ENCODE data around the gene CCDC185. TPM values are rescaled to one million over a fixed set of nuclear protein-coding genes. Genes with fewer than 3 reads are reported as not detected.
A peak's percentile ranks its signal among the peaks of the same experiment; 100 is the strongest.

The CCDC185 gene
- total and polyA plus RNA-seq, 9 donors = 0.30 TPM; not detected in 8

- Histone ChIP-seq H3K27ac (ENCODE audit: low read length) (no peak overlapping the region), H3K9me3 (replicated peaks; ENCODE audit: control insufficient read depth, low read depth, low read length) (no peaks in the 10 kb centered on the region), H3K36me3 (ENCODE audit: control insufficient read depth, insufficient read depth, low read length) (no peaks in the 10 kb centered on the region), H3K27me3 (ENCODE audit: control insufficient read depth, insufficient read depth, low read length) (peaks cover under 1% of the 10 kb centered on the region), H3K4me3 (ENCODE audit: low read length) (no peak overlapping the region), H3K4me1 (ENCODE audit: control insufficient read depth, insufficient read depth, low read length) (no peaks in the 10 kb centered on the region)
- DNase-seq = no peak
Measured at GRCh38 chr1:223411710-223412109, 18.5 kb downstream of the CCDC185 start.

GRCh38 chr1:223413216-223413615 lies 20.0 kb downstream of the CCDC185 start:
- DNase-seq = no peak
- Histone ChIP-seq H3K27ac (ENCODE audit: low read length) (no peak overlapping the region), H3K9me3 (replicated peaks; ENCODE audit: control insufficient read depth, low read depth, low read length) (no peaks in the 10 kb centered on the region), H3K36me3 (ENCODE audit: control insufficient read depth, insufficient read depth, low read length) (no peaks in the 10 kb centered on the region), H3K4me1 (ENCODE audit: control insufficient read depth, insufficient read depth, low read length) (no peaks in the 10 kb centered on the region), H3K27me3 (ENCODE audit: control insufficient read depth, insufficient read depth, low read length) (peaks cover 2% of the 10 kb centered on the region), H3K4me3 (ENCODE audit: low read length) (no peak overlapping the region)
- no CpG with 5 or more reads among the region's 2 CpGs for WGBS (ENCODE audit: insufficient coverage)

- Histone ChIP-seq H3K9me3 (replicated peaks; ENCODE audit: control insufficient read depth, low read depth, low read length) (no peaks in the 10 kb centered on the region), H3K36me3 (ENCODE audit: control insufficient read depth, insufficient read depth, low read length) (no peaks in the 10 kb centered on the region), H3K27ac (ENCODE audit: low read length) (no peak overlapping the region), H3K27me3 (ENCODE audit: control insufficient read depth, insufficient read depth, low read length) (peaks cover 2% of the 10 kb centered on the region), H3K4me3 (ENCODE audit: low read length) (no peak overlapping the region), H3K4me1 (ENCODE audit: control insufficient read depth, insufficient read depth, low read length) (no peaks in the 10 kb centered on the region)
- no CpG with 5 or more reads among the region's 2 CpGs for WGBS (ENCODE audit: insufficient coverage)
- no peak for DNase-seq
Measured at GRCh38 chr1:223417444-223417843, 24.2 kb downstream of the CCDC185 start.

GRCh38 chr1:223417903-223418663 lies 24.9 kb downstream of the CCDC185 start:
- Histone ChIP-seq H3K27me3 (ENCODE audit: control insufficient read depth, insufficient read depth, low read length) (peaks cover 2% of the 10 kb centered on the region), H3K4me1 (ENCODE audit: control insufficient read depth, insufficient read depth, low read length) (no peaks in the 10 kb centered on the region), H3K9me3 (replicated peaks; ENCODE audit: control insufficient read depth, low read depth, low read length) (no peaks in the 10 kb centered on the region), H3K4me3 (ENCODE audit: low read length) (no peak overlapping the region), H3K27ac (ENCODE audit: low read length) (no peak overlapping the region), H3K36me3 (ENCODE audit: control insufficient read depth, insufficient read depth, low read length) (no peaks in the 10 kb centered on the region)
- no CpG with 5 or more reads among the region's 7 CpGs for WGBS (ENCODE audit: insufficient coverage)
- no peak for DNase-seq

- no peaks in the 10 kb centered on the region for H3K4me1 ChIP-seq (ENCODE audit: control insufficient read depth, insufficient read depth, low read length)
- WGBS (ENCODE audit: insufficient coverage) = 90% methylated on average over 5 of the region's 8 CpGs
- DNase-seq = no peak
- no peaks in the 10 kb centered on the region for H3K36me3 ChIP-seq (ENCODE audit: control insufficient read depth, insufficient read depth, low read length)
- no peaks in the 10 kb centered on the region for H3K9me3 ChIP-seq (replicated peaks; ENCODE audit: control insufficient read depth, low read depth, low read length)
- no peak overlapping the region for H3K4me3 ChIP-seq (ENCODE audit: low read length)
- no peak overlapping the region for H3K27ac ChIP-seq (ENCODE audit: low read length)
- H3K27me3 ChIP-seq (ENCODE audit: control insufficient read depth, insufficient read depth, low read length) = peaks cover 2% of the 10 kb centered on the region
Measured at GRCh38 chr1:223419115-223419514, 25.9 kb downstream of the CCDC185 start.

GRCh38 chr1:223419561-223419960 lies 26.3 kb downstream of the CCDC185 start:
- H3K36me3 ChIP-seq (ENCODE audit: control insufficient read depth, insufficient read depth, low read length) = no peaks in the 10 kb centered on the region
- H3K27ac ChIP-seq (ENCODE audit: low read length) = no peak overlapping the region
- no peak overlapping the region for H3K4me3 ChIP-seq (ENCODE audit: low read length)
- H3K27me3 ChIP-seq (ENCODE audit: control insufficient read depth, insufficient read depth, low read length) = peaks cover 2% of the 10 kb centered on the region
- H3K4me1 ChIP-seq (ENCODE audit: control insufficient read depth, insufficient read depth, low read length) = no peaks in the 10 kb centered on the region
- DNase-seq = no peak
- H3K9me3 ChIP-seq (replicated peaks; ENCODE audit: control insufficient read depth, low read depth, low read length) = no peaks in the 10 kb centered on the region
- WGBS (ENCODE audit: insufficient coverage) = 38% methylated on average over 6 of the region's 10 CpGs

- H3K27ac ChIP-seq (ENCODE audit: low read length) = no peak overlapping the region
- no CpG with 5 or more reads among the region's 1 CpG for WGBS (ENCODE audit: insufficient coverage)
- peaks cover 2% of the 10 kb centered on the region for H3K27me3 ChIP-seq (ENCODE audit: control insufficient read depth, insufficient read depth, low read length)
- H3K4me1 ChIP-seq (ENCODE audit: control insufficient read depth, insufficient read depth, low read length) = no peaks in the 10 kb centered on the region
- no peak for DNase-seq
- no peak overlapping the region for H3K4me3 ChIP-seq (ENCODE audit: low read length)
- no peaks in the 10 kb centered on the region for H3K9me3 ChIP-seq (replicated peaks; ENCODE audit: control insufficient read depth, low read depth, low read length)
- no peaks in the 10 kb centered on the region for H3K36me3 ChIP-seq (ENCODE audit: control insufficient read depth, insufficient read depth, low read length)
Measured at GRCh38 chr1:223421025-223421424, 27.8 kb downstream of the CCDC185 start.

GRCh38 chr1:223421676-223422075 lies 28.5 kb downstream of the CCDC185 start:
- no peaks in the 10 kb centered on the region for H3K9me3 ChIP-seq (replicated peaks; ENCODE audit: control insufficient read depth, low read depth, low read length)
- no peak for DNase-seq
- H3K27me3 ChIP-seq (ENCODE audit: control insufficient read depth, insufficient read depth, low read length) = peaks cover 2% of the 10 kb centered on the region
- H3K4me3 ChIP-seq (ENCODE audit: low read length) = no peak overlapping the region
- no peaks in the 10 kb centered on the region for H3K4me1 ChIP-seq (ENCODE audit: control insufficient read depth, insufficient read depth, low read length)
- no CpG with 5 or more reads among the region's 2 CpGs for WGBS (ENCODE audit: insufficient coverage)
- no peaks in the 10 kb centered on the region for H3K36me3 ChIP-seq (ENCODE audit: control insufficient read depth, insufficient read depth, low read length)
- no peak overlapping the region for H3K27ac ChIP-seq (ENCODE audit: low read length)

GRCh38 chr1:223422911-223423310 lies 29.7 kb downstream of the CCDC185 start:
- H3K4me3 ChIP-seq (ENCODE audit: low read length) = no peak overlapping the region
- no CpG with 5 or more reads among the region's 1 CpG for WGBS (ENCODE audit: insufficient coverage)
- H3K9me3 ChIP-seq (replicated peaks; ENCODE audit: control insufficient read depth, low read depth, low read length) = no peaks in the 10 kb centered on the region
- no peak for DNase-seq
- H3K27me3 ChIP-seq (ENCODE audit: control insufficient read depth, insufficient read depth, low read length) = no peaks in the 10 kb centered on the region
- no peak overlapping the region for H3K27ac ChIP-seq (ENCODE audit: low read length)
- no peaks in the 10 kb centered on the region for H3K4me1 ChIP-seq (ENCODE audit: control insufficient read depth, insufficient read depth, low read length)
- H3K36me3 ChIP-seq (ENCODE audit: control insufficient read depth, insufficient read depth, low read length) = no peaks in the 10 kb centered on the region

- Histone ChIP-seq H3K4me3 (ENCODE audit: low read length) (no peak overlapping the region), H3K27me3 (ENCODE audit: control insufficient read depth, insufficient read depth, low read length) (no peaks in the 10 kb centered on the region), H3K9me3 (replicated peaks; ENCODE audit: control insufficient read depth, low read depth, low read length) (no peaks in the 10 kb centered on the region), H3K27ac (ENCODE audit: low read length) (no peak overlapping the region), H3K4me1 (ENCODE audit: control insufficient read depth, insufficient read depth, low read length) (no peaks in the 10 kb centered on the region), H3K36me3 (ENCODE audit: control insufficient read depth, insufficient read depth, low read length) (no peaks in the 10 kb centered on the region)
- no CpG with 5 or more reads among the region's 4 CpGs for WGBS (ENCODE audit: insufficient coverage)
- peak; percentile 10 for DNase-seq
Measured at GRCh38 chr1:223423641-223424233, 30.5 kb downstream of the CCDC185 start.

Measured in muscle of leg (tissue), 11 donors.